GM19240 (cell line): ENCODE measurements around the gene RAC3.

ENCODE experiments used
- DNase-seq: peaks from one replicate; pipeline ENCODE4 v3.0.0; 2011; ENCODE audit warnings: low spot score; ENCODE audit not compliant: insufficient read length

The RAC3 gene

DNA sequence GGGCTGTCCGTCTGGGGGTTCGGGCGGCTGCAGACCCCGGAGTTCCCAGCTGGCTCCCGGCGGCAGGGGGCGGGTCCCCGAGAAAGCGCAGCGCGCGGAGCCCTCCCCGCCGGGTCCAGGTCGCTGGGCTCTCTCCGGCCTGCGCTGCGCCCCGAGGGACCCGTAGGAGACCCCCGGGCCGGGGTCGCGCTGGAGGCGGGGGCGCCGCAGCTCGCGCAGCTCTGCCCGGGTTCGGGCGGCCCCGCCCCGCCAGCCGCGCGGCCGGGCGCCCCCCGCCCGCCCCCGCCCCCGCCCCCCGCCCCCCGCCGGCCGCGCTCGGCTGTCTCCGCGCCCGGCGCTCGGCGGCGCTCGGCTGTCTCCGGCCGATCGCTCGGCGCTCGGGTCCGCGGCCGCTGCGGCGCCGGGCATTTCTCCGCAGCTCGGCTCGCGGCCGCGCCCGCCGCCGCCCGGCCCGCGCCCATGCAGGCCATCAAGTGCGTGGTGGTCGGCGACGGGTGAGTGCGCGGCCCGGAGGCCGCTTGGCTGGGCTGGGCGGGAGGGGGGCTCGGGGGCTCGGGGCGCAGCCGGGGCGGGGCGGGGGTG is at the start of gene RAC3:
Gene RAC3, plus strand, starts transcription at position 376 of the 582 bp plus-strand sequence. Its CDS starts 84 bp downstream, at position 460.
- no peak for DNase-seq

DNA sequence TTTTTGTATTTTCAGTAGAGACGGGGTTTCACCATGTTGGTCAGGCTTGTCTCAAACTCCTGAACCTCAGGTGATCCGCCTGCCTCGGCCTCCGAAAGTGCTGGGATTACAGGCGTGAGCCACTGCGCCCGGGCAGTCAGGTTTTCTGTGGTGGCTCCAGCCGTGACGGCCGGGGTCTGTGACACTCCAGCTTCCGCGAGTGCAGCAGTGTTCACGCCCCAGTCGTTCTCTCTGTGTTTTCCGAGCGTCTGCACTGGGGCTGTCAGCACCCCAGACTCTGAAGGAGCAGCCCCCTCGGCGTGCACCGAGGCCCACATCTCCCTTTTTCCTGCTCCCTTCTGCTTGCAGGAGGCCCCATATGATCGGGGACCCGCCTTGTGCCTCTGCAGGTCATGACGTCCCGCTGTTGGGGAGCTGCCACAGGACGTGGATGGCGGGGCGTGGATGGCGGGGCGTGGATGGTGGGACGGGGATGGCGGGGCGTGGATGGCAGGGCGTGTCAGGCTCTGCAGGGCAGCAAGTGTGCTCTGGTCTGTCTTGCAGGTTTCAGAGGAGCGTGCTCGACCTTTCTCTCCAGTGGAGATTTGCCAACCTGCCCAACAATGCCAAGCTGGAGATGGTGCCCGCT is 48.4 kb upstream of the RAC3 start:
- DNase-seq: no peak

DNA sequence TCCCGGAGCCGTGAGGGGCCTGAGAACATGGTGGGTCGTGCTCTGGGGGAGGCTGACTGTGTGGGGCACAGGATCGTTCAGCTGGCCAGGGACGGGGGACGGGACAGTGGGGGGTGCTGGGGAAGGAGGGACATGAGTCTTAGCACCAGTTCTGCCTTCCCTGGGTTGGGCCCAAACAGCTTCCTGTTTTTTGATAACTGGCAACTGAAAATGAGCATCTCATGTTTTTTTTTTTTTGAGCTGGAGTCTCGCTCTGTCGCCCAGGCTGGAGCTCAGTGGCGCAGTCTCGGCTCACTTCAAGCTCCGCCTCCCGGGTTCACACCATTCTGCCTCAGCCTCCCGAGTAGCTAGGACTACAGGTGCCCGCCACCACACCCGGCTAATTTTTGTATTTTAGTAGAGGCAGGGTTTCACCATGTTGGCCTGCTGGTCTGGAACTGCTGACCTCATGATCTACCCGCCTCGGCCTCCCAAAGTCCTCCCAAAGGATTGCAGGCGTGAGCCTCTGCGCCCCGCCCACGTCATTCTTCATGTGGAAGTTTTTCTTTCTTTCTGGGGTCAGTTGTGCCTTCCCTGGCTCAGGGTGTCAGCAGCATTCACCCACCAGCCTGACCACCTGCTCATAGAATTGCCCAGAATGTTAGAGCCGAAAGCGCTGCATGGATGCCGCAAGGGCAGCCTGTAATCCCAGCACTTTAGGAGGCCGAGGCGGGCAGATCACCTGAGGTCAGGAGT is 47.7 kb upstream of the RAC3 start:
- no peak for DNase-seq

DNA sequence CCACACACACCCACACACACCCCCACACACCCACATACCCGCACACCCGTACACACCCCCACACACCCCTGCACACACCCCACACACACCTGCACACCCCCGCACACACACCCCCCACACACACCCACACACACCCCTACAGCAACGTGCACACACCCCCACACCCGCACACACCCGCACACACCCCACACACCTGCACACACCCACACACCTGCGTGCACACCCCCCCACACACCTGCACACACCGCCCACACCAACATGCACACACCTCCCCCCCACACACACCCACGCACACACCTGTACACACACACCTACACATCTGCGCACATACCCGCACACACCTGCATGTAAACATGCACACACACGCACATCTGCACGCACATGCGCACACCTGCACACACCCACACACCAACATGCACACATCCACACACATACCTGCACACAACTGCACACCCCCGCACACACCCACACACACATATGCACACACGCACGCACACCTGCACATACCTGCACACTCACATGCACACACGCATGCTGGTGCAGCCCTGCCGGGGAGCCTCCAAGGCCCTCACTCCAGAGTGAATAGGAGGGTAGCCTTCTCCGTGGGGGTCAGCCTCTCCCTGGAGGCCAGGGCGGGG is 46.6 kb upstream of the RAC3 start:
- DNase-seq: no peak

DNA sequence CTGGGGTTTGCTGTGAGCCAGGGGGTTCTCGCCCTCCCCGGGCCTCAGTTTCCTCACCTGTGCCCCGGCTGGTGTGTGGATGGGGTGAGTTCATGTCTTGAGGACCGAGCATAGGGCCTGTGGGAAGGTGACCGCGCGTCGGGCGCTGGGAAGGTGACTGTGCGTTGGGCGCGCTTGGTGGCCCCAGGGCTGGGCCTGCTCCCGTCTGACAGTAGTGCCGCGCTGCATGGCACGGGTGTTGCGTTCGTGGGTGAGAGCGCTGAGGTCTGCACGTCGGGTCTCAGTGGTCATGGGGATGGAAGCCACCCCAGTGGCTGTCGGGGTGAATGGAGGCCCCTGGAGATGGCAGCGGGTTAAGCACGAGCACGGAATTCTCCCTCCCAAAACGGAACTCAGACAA is 44.9 kb upstream of the RAC3 start:
- DNase-seq: no peak

DNA sequence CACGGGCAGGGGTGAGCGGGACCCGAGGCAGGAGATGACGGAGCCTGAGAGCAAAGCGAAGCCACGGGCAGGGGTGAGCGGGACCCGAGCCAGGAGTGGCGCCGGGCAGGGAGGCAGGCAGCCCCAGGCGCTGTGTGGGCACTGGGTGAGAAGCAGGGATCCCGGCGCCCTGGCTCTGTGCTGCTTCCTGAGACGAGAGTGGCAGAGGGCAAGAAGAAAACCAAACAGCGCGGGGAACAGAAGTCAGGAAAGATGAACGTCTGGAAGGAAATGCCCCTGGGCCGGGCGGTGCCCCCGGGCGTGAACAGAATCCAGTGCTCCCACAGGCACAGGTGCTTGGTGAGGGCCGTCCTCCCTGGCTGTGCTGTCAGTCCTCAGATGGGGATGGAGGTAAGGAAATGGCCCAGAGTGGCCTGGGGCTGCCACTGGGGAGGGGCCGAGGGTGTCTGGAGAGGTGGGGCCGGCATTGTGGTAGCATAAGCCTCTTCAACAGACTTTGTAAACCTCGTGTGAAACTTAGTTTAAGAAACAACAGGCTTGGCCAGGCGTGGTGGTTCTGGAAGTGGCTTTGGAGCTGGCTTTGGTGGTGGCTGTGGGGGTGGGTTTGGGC is 44.2 kb upstream of the RAC3 start:
- DNase-seq: no peak

DNA sequence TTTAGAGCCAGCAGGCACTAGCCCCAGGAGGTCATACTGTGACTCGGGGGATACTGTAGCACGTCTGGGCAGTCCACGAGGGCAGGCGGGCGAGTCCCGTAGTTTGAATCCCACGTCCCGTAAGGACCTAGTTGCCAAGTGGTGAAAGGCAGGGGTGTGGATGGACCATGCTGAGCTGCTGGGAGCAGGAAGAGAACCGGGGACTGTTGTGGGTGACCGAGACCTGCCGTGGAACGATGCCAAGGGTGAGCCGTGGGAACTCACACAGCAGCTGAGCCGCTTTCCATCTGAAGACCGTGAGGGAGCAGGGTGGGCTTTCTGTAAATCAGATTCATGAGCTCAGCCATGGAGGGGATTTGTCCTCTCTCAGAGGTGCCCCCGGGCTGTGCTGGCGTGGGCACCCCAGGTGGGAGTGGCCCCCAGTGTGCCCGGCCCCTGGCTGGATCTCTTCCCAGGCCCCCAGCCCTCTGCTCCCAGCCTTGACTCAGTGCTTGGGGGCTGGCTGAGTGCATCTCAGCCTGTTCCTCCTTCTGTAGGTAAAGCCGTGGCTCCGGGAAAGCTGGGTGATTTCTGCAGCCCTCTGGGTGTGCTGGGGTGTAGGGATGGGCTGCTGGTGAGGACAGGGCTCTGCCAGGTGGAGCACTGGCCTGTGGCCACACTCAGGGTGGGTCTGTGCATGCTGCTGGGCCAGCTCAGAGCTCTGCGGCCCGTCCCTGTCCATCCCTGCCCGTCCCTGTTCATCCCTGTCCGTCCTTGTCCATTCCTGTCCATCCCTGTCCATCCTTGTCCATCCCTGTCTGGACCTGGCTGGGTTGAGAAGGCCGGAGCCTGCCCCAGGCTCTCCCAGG is 40.4 kb upstream of the RAC3 start:
- no peak for DNase-seq

DNA sequence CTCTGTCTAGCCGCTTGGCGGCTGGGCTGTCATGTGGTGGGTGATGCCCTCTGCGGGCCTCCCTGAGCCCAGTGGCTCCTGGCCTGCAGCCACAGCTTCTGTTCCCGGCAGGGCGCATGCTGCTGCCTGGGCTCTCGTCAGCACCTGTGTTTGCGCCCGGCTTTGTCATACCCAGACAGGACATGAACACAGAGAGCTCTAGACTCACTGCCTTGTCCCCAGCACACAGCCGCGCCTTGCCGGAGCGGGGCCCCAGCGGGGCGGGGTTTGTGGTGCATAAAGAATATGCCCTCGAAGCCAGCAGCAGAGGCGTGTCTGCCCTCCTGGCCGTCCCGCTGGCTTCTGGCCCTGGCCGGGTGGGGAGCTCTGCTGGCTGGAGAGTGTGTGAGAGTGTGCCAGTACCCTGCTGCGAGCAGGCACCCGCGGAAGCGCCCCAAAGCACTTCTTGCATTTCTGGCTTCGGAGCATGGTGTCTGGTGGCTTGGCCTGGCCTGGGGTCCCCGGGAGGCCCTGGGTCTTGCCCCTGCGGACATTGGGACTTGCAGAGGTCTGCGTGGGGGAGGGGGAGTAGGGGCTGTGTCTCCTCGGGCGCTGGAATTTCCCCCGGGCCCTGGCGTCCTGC is 39.7 kb upstream of the RAC3 start:
- no peak for DNase-seq

DNA sequence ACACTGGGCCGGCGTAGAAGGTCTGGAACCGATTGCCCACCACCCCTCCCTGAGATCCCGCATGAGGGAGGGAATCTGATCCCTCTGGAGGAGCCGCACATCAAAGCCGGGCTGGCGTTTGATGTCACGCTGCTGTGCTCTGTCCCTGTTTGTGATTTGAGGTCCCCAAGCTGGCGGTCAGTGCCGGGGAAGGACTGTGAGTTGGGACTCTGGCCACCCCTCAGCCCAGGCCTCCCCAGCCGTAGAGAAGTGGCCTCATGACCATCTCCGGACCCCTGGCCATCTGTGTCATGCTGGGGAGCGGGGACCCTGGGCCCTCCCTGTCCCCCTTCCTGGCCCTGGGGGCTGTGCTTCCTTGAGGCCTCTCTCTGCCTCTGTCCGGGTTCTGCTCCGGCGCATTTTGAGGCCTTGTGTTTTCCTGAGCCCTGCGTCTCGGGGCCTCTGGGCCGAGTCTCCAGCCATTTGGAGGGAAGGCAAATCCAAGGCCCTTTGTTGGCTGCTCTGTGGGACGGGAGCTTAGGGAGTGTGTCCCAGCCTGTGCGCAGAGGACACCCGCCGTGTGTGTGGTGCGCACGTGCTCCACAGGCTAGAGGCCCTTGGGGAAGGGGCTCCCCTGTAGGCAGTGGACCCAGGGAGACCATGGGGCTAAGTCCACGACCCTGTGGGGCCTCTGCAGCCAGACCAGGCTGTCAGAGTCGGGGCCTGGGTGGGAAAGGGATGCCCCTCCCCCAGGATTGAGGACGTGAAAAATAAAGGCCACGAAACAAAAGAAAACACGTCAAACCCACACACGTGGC is 39.0 kb upstream of the RAC3 start:
- DNase-seq: no peak

DNA sequence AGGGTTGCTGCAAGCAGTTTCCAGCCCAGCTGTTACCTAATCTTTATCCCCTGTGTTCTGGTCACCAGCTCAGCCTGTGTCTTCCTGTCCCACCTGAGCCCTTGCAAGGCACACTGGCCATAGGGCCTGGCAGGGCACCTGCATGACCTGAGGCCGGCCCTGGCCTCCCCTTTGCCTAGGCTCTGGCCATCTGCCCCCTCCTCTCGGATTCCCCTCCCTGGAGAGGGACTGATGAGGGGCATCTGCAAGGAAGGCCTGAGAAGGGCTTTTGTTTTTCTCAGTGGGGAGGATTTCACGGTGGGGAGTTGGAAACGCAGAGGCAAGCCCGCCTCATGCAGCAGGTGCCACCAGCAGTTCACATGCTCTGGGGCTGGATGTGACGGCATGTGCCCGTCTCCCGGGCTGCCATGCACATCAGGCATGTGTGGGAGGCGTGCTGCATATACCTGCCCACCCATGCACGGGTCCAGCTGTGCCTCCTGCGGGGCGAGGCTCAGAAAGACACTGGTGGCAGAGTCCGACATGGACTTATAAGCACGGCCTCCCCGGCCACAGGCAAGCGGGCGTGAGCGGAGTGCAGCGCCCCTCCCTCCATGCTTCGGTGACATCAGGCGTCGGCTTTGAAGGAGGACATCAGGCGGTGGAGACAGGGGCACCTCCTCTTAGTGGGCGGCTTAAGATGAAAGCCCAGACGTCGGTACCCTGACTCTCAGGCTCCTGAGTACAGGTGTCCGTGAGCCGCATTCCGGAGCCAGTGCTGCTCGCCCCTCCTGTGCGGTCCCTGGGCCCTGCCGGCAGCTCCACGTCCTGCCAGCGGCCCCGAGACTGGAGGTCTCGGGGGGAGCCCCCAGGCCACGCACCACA is 37.5 kb upstream of the RAC3 start:
- no peak for DNase-seq

DNA sequence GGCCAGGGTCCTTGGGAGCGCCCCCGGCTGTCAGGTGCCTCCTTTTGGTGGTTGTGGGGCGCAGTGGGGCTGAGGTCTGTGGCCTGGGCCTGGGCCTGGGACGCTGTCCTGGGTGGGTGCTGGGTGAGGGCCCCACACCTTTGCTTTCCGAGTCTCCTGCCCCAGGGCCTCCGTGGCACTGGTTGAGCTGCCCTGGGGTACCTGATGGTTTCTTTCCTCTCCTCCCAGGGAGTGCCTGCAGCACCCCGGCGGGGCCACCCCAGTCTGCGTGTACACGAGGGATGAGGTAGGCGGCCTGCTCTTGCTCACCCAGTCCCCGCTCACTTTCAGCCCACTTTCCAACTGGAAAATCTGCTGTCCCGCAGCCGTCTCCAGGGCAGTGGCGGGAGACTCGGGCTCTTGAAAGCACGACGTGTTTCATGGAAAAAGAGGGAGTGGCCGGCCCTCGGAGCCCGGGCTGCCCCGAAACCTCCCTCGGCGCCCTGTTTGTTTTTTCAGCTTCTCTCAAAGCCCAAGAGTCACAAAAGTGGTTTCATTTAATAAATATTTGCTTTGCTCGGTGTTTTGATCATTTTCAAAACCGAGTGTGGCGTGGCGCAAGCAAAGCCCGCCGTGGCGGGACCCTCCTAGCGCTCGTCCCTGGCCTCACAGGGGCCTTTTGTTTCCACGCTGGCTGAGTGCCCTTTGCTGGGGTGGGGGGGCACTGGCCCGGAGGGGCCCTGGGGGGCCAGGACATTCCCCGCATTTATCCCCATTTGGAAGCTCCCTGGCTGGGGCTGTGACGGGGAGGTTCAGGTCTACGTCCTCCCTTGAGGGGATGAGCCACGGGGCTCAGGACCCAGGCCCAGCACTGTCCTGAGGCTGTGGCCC is 36.6 kb upstream of the RAC3 start:
- no peak for DNase-seq

DNA sequence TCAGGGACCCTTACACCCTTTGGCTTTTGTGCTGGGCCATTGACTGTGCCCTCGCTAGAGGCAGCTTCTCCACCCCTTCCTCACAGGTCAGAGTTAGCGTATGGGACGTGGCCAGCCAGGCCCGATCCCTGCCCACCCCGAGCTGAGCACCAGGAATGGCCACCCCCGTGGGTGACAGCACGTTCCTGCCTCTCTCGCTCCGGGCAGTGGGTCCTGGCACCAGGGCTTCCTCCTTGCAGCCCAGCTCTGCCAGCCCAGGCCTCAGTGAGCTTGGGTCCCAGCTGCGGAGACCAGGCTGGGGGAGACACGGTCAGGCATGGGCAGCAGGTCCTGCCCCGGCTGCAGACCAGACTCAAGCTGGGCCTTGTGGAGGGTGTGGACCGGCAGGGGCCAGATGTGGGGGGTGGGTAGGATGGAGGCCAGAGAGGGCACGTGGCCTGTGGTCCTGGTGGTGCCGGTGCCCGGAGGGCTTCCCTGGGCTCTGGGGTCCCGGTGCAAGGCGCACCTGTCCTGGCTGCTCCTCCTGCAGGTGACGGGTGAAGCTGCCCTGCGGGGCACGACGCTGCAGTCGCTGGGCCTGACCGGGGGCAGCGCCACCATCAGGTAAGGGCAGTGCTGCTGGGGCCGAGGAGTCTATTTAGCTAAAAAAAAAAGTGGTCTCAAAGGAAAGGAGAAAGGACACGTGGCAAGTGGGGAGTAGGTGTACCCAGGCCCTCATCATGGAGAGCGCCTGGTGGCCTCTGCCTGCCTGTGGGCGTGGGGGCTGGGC is 35.8 kb upstream of the RAC3 start:
- no peak for DNase-seq

DNA sequence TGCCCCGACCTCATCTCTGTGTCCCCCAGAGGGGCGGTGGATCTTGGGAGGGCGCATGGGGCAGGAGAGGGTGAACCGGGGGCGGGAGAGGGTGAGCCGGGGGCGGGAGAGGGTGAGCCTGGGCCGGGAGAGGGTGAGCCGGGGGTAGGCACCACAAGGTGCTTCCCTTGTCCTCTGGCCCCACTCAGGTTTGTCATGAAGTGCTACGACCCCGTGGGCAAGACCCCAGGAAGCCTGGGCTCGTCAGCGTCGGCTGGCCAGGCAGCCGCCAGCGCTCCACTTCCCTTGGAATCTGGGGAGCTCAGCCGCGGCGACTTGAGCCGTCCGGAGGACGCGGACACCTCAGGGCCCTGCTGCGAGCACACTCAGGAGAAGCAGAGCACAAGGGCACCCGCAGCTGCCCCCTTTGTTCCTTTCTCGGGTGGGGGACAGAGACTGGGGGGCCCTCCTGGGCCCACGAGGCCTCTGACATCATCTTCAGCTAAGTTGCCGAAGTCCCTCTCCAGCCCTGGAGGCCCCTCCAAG is 35.2 kb upstream of the RAC3 start:
- no peak for DNase-seq

DNA sequence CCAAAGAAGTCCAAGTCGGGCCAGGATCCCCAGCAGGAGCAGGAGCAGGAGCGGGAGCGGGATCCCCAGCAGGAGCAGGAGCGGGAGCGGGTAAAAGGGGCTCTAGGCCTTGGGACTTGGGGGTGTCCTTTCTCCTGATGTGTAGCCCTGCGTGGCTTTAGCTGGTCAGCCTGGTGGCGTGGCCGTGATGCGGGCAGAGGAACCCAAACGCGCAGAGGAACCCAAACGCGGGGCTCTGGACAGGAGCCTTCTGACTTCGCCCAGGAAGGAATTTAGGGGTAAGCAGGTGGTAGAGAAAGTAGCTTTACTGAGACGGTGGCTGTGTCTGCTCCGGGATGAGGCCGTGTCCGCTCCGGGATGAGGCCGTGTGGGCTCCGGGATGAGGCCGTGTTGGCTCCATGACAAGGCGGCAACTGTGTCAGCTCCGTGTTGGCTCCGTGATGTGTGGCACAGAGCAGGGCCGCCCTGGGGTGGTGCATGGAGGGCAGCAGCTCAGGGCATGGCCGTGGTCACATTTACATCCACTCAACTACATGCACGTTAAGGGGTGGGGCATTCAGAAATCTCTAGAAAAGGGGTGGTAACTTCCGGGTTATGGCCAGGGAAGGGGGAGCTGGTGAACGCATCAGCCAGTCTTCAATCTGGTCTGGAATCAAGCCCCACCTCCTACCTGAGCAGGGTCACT is 34.6 kb upstream of the RAC3 start:
- DNase-seq: no peak

DNA sequence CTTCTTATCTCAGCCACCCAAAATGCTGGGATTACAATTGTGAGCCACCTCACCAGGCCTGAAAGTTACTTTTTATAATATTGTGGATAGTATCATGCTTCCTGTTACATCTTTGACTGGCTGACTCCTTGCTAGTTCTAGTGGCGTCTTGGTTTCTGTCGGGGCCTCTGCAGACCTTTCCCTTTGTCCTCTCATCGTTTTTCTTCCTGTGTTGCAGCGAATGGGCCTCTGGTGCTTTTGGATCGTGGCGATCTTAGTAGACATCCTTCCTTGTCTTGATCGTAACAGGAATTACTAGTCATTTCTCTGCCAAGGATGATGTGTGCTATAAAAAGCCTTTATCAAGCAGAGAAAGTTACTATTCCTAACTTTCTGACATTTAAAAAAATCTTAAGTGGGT is 33.3 kb upstream of the RAC3 start:
- DNase-seq: no peak
